Hippocampal formation (tissue), 2 donors: ENCODE results near the gene MSI2.
A peak's percentile ranks its signal among the peaks of the same experiment; 100 is the strongest.

Experiments used
- DNase-seq, 2 donors: peaks; one replicate each; lab custom pipeline; 2025; lab: John Stamatoyannopoulos, UW

Gene MSI2

GRCh38 chr17:57556977-57557376 lies 300.7 kb downstream of the MSI2 start:
- DNase-seq = no peak

GRCh38 chr17:57557416-57557815 lies 301.1 kb downstream of the MSI2 start:
- DNase-seq = no peak

- DNase-seq = no peak
Measured at GRCh38 chr17:57557834-57558681, 301.7 kb downstream of the MSI2 start.

- DNase-seq = no peak
Measured at GRCh38 chr17:57559226-57559625, 302.9 kb downstream of the MSI2 start.

GRCh38 chr17:57559634-57560318 lies 303.5 kb downstream of the MSI2 start:
- DNase-seq = no peak

GRCh38 chr17:57560319-57560705 lies 304.0 kb downstream of the MSI2 start:
- no peak for DNase-seq

- no peak for DNase-seq
Measured at GRCh38 chr17:57561072-57561861, 304.9 kb downstream of the MSI2 start.

- peak; percentile 22 to 37 for DNase-seq
Measured at GRCh38 chr17:57562184-57562698, 305.9 kb downstream of the MSI2 start.

GRCh38 chr17:57563958-57564357 lies 307.6 kb downstream of the MSI2 start:
- DNase-seq = no peak

- no peak for DNase-seq
Measured at GRCh38 chr17:57565176-57565575, 308.9 kb downstream of the MSI2 start.

- no peak for DNase-seq
Measured at GRCh38 chr17:57566721-57567120, 310.4 kb downstream of the MSI2 start.

- DNase-seq = no peak
Measured at GRCh38 chr17:57567251-57567650, 310.9 kb downstream of the MSI2 start.

GRCh38 chr17:57568340-57568739 lies 312.0 kb downstream of the MSI2 start:
- DNase-seq = no peak

- DNase-seq = no peak
Measured at GRCh38 chr17:57569021-57569420, 312.7 kb downstream of the MSI2 start.

- no peak for DNase-seq
Measured at GRCh38 chr17:57569853-57570252, 313.5 kb downstream of the MSI2 start.

- peak; percentile 29 to 62 for DNase-seq
Measured at GRCh38 chr17:57570724-57571344, 314.5 kb downstream of the MSI2 start.

GRCh38 chr17:57572062-57572461 lies 315.7 kb downstream of the MSI2 start:
- DNase-seq = no peak

- no peak for DNase-seq
Measured at GRCh38 chr17:57572600-57572999, 316.3 kb downstream of the MSI2 start.

GRCh38 chr17:57574040-57574513 lies 317.8 kb downstream of the MSI2 start:
- peak in 1 of 2 donors; percentile 80 for DNase-seq

GRCh38 chr17:57576744-57577143 lies 320.4 kb downstream of the MSI2 start:
- DNase-seq = no peak

GRCh38 chr17:57577751-57578607 lies 321.7 kb downstream of the MSI2 start:
- peak in 1 of 2 donors; percentile 67 for DNase-seq
